Muscle layer of duodenum (tissue), 2 donors: ENCODE results near the gene TSPAN12.
A peak's percentile ranks its signal among the peaks of the same experiment; 100 is the strongest.

Experiments
- H3K27ac ChIP-seq: one replicate; pipeline ENCODE4 v1.7.0; 2013; ENCODE audit warnings: mild to moderate bottlenecking, low read length
- H3K27me3 ChIP-seq: one replicate; pipeline ENCODE4 v1.7.0; 2013; ENCODE audit warnings: low read depth, mild to moderate bottlenecking, control low read depth, low read length
- H3K36me3 ChIP-seq, 2 donors: one replicate each; pipeline ENCODE4 v1.7.0; 2013; ENCODE audit warnings: low read length in 2 of 2, control low read depth in 1 of 2, mild to moderate bottlenecking in 1 of 2; ENCODE audit not compliant: insufficient read depth in 2 of 2, control insufficient read depth in 1 of 2
- H3K4me1 ChIP-seq, 2 donors: one replicate each; pipeline ENCODE4 v1.7.0; 2013; ENCODE audit warnings: low read length in 2 of 2, mild to moderate bottlenecking in 2 of 2, control low read depth in 1 of 2, moderate library complexity in 1 of 2; ENCODE audit not compliant: insufficient read depth in 2 of 2, control insufficient read depth in 1 of 2
- H3K4me3 ChIP-seq, 2 donors: one replicate each; pipeline ENCODE4 v1.7.0; 2013; ENCODE audit warnings: low read length in 2 of 2, low read depth in 1 of 2, mild to moderate bottlenecking in 1 of 2
- H3K9me3 ChIP-seq, 2 donors: one replicate each; pipeline ENCODE4 v1.7.0; 2013; ENCODE audit warnings: low read length in 2 of 2, control low read depth in 1 of 2, mild to moderate bottlenecking in 1 of 2; ENCODE audit not compliant: control insufficient read depth in 1 of 2
- donor health status: healthy.

TSPAN12 gene

GRCh38 chr7:120838281-120838682 is 19.7 kb downstream of the TSPAN12 start:
- Histone ChIP-seq H3K36me3 (peaks cover 0 to 4% of the 10 kb centered on the region in 2 donors), H3K4me1 (peaks cover 0 to 6% of the 10 kb centered on the region in 2 donors), H3K27me3 (no peaks in the 10 kb centered on the region), H3K27ac (no peak overlapping the region), H3K9me3 (no peaks in the 10 kb centered on the region), H3K4me3 (no peak overlapping the region)

- no peak overlapping the region for H3K4me3 ChIP-seq
- no peak overlapping the region for H3K27ac ChIP-seq
- peaks cover 0 to 4% of the 10 kb centered on the region in 2 donors for H3K36me3 ChIP-seq
- no peaks in the 10 kb centered on the region for H3K27me3 ChIP-seq
- H3K9me3 ChIP-seq: no peaks in the 10 kb centered on the region
- peaks cover 0 to 6% of the 10 kb centered on the region in 2 donors for H3K4me1 ChIP-seq
Measured at GRCh38 chr7:120837599-120837998, 20.3 kb downstream of the TSPAN12 start.

GRCh38 chr7:120836556-120837115 is 21.3 kb downstream of the TSPAN12 start:
- Histone ChIP-seq H3K27me3 (no peaks in the 10 kb centered on the region), H3K9me3 (no peaks in the 10 kb centered on the region), H3K4me1 (peaks cover 0 to 6% of the 10 kb centered on the region in 2 donors), H3K4me3 (no peak overlapping the region), H3K36me3 (peaks cover 0 to 4% of the 10 kb centered on the region in 2 donors), H3K27ac (no peak overlapping the region)

GRCh38 chr7:120834726-120835125 is 23.2 kb downstream of the TSPAN12 start:
- H3K9me3 ChIP-seq: no peaks in the 10 kb centered on the region

GRCh38 chr7:120833546-120833945 is 24.4 kb downstream of the TSPAN12 start:
- Histone ChIP-seq H3K4me1 (peaks cover 0 to 3% of the 10 kb centered on the region in 2 donors), H3K4me3 (no peak overlapping the region), H3K27me3 (no peaks in the 10 kb centered on the region), H3K36me3 (peaks cover 0 to 4% of the 10 kb centered on the region in 2 donors), H3K9me3 (no peaks in the 10 kb centered on the region), H3K27ac (peak overlapping the region; percentile 56)

More at GRCh38 chr7:120834726-120835125, 23.2 kb downstream of the TSPAN12 start:
- H3K4me1 ChIP-seq: peaks cover 0 to 3% of the 10 kb centered on the region in 2 donors
- H3K27me3 ChIP-seq: no peaks in the 10 kb centered on the region
- no peak overlapping the region for H3K4me3 ChIP-seq
- H3K27ac ChIP-seq: no peak overlapping the region
- peaks cover 0 to 4% of the 10 kb centered on the region in 2 donors for H3K36me3 ChIP-seq

DNA sequence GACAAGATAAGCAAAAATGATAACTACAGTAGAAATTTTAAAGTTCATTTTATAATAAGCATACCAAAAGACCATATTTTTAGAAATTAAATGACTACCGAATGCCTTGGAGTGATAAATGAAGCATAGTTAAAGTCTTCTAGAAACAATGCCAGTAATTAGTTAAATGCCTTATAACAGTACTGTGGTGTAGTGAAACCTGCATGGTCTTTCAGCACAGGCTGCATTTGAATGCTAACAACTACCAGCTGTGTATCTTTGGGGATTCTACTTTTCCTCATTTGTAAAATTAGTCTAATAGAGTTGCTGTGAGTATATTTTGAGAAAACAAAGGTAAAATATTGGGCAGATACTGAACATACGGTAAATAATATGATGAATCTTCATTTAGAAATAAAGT is 25.1 kb downstream of the TSPAN12 start:
- Histone ChIP-seq H3K27me3 (no peaks in the 10 kb centered on the region), H3K36me3 (peaks cover 0 to 4% of the 10 kb centered on the region in 2 donors), H3K27ac (no peak overlapping the region), H3K4me1 (peaks cover 0 to 3% of the 10 kb centered on the region in 2 donors), H3K4me3 (no peak overlapping the region), H3K9me3 (no peaks in the 10 kb centered on the region)

DNA sequence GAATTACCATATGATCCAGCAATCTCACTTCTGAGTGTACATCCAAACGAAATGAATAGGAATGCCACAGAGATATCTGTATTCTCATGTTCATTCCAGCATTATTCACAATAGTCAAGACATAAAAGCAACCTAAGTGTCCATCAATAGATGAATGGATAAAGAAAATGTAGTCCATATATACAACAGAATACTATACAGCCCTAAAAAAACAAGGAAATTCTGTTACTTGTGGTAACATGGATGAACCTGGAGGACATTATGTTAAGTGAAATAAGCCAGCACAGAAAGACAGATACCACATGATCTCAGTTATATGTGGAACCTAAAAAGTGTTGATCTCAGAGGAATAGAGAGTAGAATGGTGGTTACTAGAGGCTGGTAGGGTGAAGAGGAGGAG is 26.7 kb downstream of the TSPAN12 start:
- peaks cover 0 to 4% of the 10 kb centered on the region in 2 donors for H3K36me3 ChIP-seq
- H3K4me3 ChIP-seq: no peak overlapping the region
- no peaks in the 10 kb centered on the region for H3K9me3 ChIP-seq
- H3K27ac ChIP-seq: no peak overlapping the region
- H3K27me3 ChIP-seq: no peaks in the 10 kb centered on the region
- H3K4me1 ChIP-seq: peaks cover 0 to 8% of the 10 kb centered on the region in 2 donors

- peaks cover 0 to 18% of the 10 kb centered on the region in 2 donors for H3K4me1 ChIP-seq
- no peaks in the 10 kb centered on the region for H3K27me3 ChIP-seq
- no peaks in the 10 kb centered on the region for H3K36me3 ChIP-seq
- H3K27ac ChIP-seq: peak overlapping the region; percentile 46
- H3K4me3 ChIP-seq: no peak overlapping the region
- H3K9me3 ChIP-seq: no peaks in the 10 kb centered on the region
Measured at GRCh38 chr7:120829487-120829886, 28.5 kb downstream of the TSPAN12 start.

DNA sequence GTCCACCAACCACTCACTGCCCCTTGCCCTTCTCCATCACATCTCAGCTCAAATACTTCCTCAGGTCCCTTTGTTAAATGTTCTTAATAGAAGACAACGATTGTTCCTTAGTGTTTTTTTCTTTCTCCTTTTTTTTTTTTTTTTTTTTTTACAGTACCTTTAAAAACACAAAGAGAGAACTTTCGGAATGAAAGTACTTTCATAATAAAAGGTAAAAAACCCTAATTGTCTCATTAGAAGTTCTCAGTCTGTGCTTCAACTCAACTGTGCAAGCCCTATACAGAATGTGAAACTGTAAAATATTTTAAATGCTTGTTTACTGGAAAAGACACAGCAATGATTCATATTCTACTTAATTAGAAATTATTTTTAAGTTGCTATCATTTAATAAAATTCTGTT is 29.4 kb downstream of the TSPAN12 start:
- no peak overlapping the region for H3K4me3 ChIP-seq
- H3K27me3 ChIP-seq: no peaks in the 10 kb centered on the region
- H3K27ac ChIP-seq: no peak overlapping the region
- no peaks in the 10 kb centered on the region for H3K36me3 ChIP-seq
- peaks cover 0 to 16% of the 10 kb centered on the region in 2 donors for H3K4me1 ChIP-seq
- H3K9me3 ChIP-seq: no peaks in the 10 kb centered on the region

GRCh38 chr7:120827371-120828118 is 30.4 kb downstream of the TSPAN12 start:
- Histone ChIP-seq H3K4me3 (no peak overlapping the region), H3K27me3 (no peaks in the 10 kb centered on the region), H3K36me3 (no peaks in the 10 kb centered on the region), H3K4me1 (peaks cover 0 to 15% of the 10 kb centered on the region in 2 donors), H3K27ac (no peak overlapping the region), H3K9me3 (no peaks in the 10 kb centered on the region)

- no peaks in the 10 kb centered on the region for H3K9me3 ChIP-seq
- H3K4me3 ChIP-seq: no peak overlapping the region
- no peak overlapping the region for H3K27ac ChIP-seq
- no peaks in the 10 kb centered on the region for H3K36me3 ChIP-seq
- no peaks in the 10 kb centered on the region for H3K27me3 ChIP-seq
- H3K4me1 ChIP-seq: peaks cover 0 to 15% of the 10 kb centered on the region in 2 donors
Measured at GRCh38 chr7:120825576-120825975, 32.4 kb downstream of the TSPAN12 start.
